Fibroblast of skin of abdomen (primary cell): ENCODE data around the gene UFD1.

ENCODE experiments used
- DNase-seq: peaks from one replicate; pipeline ENCODE4 v3.0.0-alpha.2; 2013

Gene UFD1

GRCh38 chr22:19422440-19423301, 56.3 kb downstream of the UFD1 start:
- no peak for DNase-seq

GRCh38 chr22:19420321-19420720, 58.7 kb downstream of the UFD1 start:
- DNase-seq = no peak

GRCh38 chr22:19419464-19420178, 59.4 kb downstream of the UFD1 start:
- no peak for DNase-seq

GRCh38 chr22:19419086-19419463, 59.9 kb downstream of the UFD1 start:
- DNase-seq = no peak

- no peak for DNase-seq
Observed at GRCh38 chr22:19412923-19413322, 66.1 kb downstream of the UFD1 start.

- no peak for DNase-seq
Observed at GRCh38 chr22:19412478-19412877, 66.5 kb downstream of the UFD1 start.

- DNase-seq = no peak
Observed at GRCh38 chr22:19411690-19412045, 67.3 kb downstream of the UFD1 start.

GRCh38 chr22:19410941-19411689, 67.9 kb downstream of the UFD1 start:
- no peak for DNase-seq

- DNase-seq = peak; percentile 56
Observed at GRCh38 chr22:19407649-19408606, 71.1 kb downstream of the UFD1 start.

GRCh38 chr22:19406846-19407245, 72.1 kb downstream of the UFD1 start:
- no peak for DNase-seq

- DNase-seq = no peak
Observed at GRCh38 chr22:19406281-19406811, 72.6 kb downstream of the UFD1 start.

GRCh38 chr22:19405652-19406051, 73.3 kb downstream of the UFD1 start:
- DNase-seq = no peak

- no peak for DNase-seq
Observed at GRCh38 chr22:19405133-19405532, 73.9 kb downstream of the UFD1 start.

GRCh38 chr22:19404676-19405075, 74.3 kb downstream of the UFD1 start:
- DNase-seq = no peak

- no peak for DNase-seq
Observed at GRCh38 chr22:19402642-19403191, 76.3 kb downstream of the UFD1 start.

- no peak for DNase-seq
Observed at GRCh38 chr22:19401483-19401882, 77.5 kb downstream of the UFD1 start.

GRCh38 chr22:19400881-19401280, 78.1 kb downstream of the UFD1 start:
- no peak for DNase-seq
